ACC112 (cell line): Measurements from ENCODE around the gene MEIS1.

ENCODE experiments used
- H2AFZ ChIP-seq: fragments of 200-600 bp; sonication (generic); one replicate; pipeline ENCODE4 v1.6.0; 2017; ENCODE audit warnings: antibody characterized with exemption, low read length; ENCODE audit not compliant: unreplicated experiment
- H3K27ac ChIP-seq: fragments of 200-600 bp; sonication (generic); 2 replicates; pipeline ENCODE4 v1.5.1; 2014; ENCODE audit warnings: low read depth, mild to moderate bottlenecking, antibody characterized with exemption, low read length, moderate library complexity
- H3K27me3 ChIP-seq: fragments of 200-600 bp; sonication (generic); 2 replicates; pipeline ENCODE4 v1.6.1; 2014; ENCODE audit warnings: mild to moderate bottlenecking, antibody characterized with exemption, low read length, moderate library complexity, mixed read lengths; ENCODE audit not compliant: insufficient read depth
- H3K36me3 ChIP-seq: fragments of 200-600 bp; sonication (generic); 2 replicates; pipeline ENCODE4 v1.6.1; 2016; ENCODE audit warnings: mild to moderate bottlenecking, antibody characterized with exemption, low read length, moderate library complexity, mixed read lengths; ENCODE audit not compliant: insufficient read depth
- H3K4me1 ChIP-seq: fragments of 200-600 bp; sonication (generic); one replicate; pipeline ENCODE4 v1.6.1; 2016; ENCODE audit warnings: low read length, mixed read lengths; ENCODE audit not compliant: insufficient read depth, unreplicated experiment, control insufficient read depth
- H3K4me3 ChIP-seq: fragments of 200-600 bp; sonication (generic); 2 replicates; pipeline ENCODE4 v1.5.1; 2014; ENCODE audit warnings: mild to moderate bottlenecking, low read depth, low read length
- H3K79me2 ChIP-seq: fragments of 200-600 bp; sonication (generic); one replicate; pipeline ENCODE4 v1.6.0; 2016; ENCODE audit warnings: low read length; ENCODE audit not compliant: control insufficient read depth, unreplicated experiment, insufficient read depth

Gene MEIS1

DNA sequence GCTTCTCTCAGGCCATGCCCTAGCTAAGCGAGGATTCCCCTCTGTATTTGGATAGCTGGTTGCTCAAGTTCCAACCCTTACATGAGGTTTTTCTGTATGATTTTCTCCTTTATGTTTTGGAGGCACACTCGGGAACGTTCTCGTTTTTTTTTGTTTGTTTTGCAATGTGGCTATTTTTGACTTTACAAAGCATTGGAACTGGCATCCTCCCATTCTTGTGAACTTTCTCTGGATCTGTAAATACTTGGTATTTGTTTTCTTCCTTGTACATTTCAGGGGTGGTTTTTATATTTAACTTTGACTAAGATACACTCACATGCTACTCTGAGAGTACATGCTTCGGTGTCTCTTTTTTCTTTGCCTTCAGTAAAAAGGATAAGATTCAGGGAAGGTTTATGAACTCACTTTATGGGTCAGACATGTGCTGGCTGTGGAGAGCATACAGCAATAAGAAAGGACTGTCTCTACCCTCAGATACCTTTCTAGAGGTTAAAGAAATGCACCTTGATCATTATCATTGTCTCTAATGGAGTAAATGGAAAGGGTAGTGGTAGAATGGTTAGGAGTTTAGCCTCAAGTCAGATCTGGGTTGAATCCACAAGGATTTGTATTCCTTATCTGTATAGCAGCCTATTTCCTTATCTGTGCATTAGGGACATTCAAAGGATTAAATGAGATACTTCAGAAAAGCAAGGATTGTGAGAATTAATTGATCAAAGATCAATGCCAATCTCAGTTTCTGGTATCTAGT, 61.9 kb downstream of the MEIS1 start:
- H3K27me3 ChIP-seq: no peaks in the 10 kb centered on the region
- H3K4me3 ChIP-seq: peak overlapping the region; percentile 54
- peak overlapping the region; percentile 72 for H3K27ac ChIP-seq
- H3K36me3 ChIP-seq: no peaks in the 10 kb centered on the region
- peak overlapping the region; percentile 36 for H2AFZ ChIP-seq
- peaks cover 3% of the 10 kb centered on the region for H3K79me2 ChIP-seq
- H3K4me1 ChIP-seq: peaks cover 38% of the 10 kb centered on the region

- Histone ChIP-seq H3K4me3 (no peak overlapping the region), H3K36me3 (no peaks in the 10 kb centered on the region), H3K79me2 (peaks cover 3% of the 10 kb centered on the region), H2AFZ (no peak overlapping the region), H3K4me1 (peaks cover 38% of the 10 kb centered on the region), H3K27ac (no peak overlapping the region), H3K27me3 (no peaks in the 10 kb centered on the region)
Observed at GRCh38 chr2:66497431-66498288, 62.7 kb downstream of the MEIS1 start.

- Histone ChIP-seq H3K4me1 (peaks cover 38% of the 10 kb centered on the region), H3K27me3 (no peaks in the 10 kb centered on the region), H2AFZ (no peak overlapping the region), H3K4me3 (no peak overlapping the region), H3K27ac (no peak overlapping the region), H3K36me3 (no peaks in the 10 kb centered on the region), H3K79me2 (peaks cover 3% of the 10 kb centered on the region)
Observed at GRCh38 chr2:66498289-66498975, 63.5 kb downstream of the MEIS1 start.

DNA sequence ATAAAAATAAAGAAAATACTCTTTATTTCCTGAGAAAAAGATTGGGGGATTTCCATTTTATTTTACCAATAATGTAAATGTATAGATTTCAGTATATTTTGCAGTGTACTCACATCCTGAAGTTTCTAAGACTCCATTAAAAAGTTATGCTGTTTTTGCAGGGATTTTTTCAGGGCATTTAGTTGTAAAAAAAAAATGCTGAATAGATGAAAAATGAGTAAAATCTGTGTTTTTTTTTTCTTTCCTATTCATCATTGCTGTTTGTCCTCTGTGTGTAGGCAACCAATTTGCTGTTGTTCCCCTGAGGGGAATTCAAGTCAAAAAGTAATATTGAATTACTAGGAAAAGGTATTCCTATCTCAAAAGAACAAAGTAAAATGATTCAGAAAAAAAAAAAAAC, 66.3 kb downstream of the MEIS1 start:
- Histone ChIP-seq H2AFZ (no peak overlapping the region), H3K27me3 (no peaks in the 10 kb centered on the region), H3K4me1 (peaks cover 10% of the 10 kb centered on the region), H3K27ac (no peak overlapping the region), H3K79me2 (peaks cover 3% of the 10 kb centered on the region), H3K4me3 (no peak overlapping the region), H3K36me3 (no peaks in the 10 kb centered on the region)

DNA sequence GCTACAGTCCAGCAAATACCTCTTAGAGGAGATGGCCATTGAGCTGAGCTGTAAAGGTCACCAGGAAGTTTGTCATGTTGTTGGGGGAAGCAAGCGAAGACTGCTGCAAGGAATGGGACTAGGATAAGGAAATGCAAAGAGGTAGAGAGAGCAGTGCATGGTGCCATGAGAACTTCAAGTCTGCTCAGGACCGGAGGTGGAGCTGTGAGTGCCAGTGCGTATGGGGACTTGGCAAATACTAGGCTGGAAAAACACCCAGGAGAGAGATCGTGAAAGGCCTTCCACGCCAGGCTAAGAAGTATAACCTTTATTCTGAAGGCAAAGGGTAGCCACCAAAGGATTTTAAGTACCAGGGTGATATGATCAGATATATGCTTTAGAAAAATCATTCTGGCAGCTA, 71.3 kb downstream of the MEIS1 start:
- Histone ChIP-seq H3K4me3 (no peak overlapping the region), H3K4me1 (no peaks in the 10 kb centered on the region), H3K27ac (no peak overlapping the region), H3K27me3 (no peaks in the 10 kb centered on the region), H3K36me3 (no peaks in the 10 kb centered on the region), H2AFZ (no peak overlapping the region), H3K79me2 (no peaks in the 10 kb centered on the region)

DNA sequence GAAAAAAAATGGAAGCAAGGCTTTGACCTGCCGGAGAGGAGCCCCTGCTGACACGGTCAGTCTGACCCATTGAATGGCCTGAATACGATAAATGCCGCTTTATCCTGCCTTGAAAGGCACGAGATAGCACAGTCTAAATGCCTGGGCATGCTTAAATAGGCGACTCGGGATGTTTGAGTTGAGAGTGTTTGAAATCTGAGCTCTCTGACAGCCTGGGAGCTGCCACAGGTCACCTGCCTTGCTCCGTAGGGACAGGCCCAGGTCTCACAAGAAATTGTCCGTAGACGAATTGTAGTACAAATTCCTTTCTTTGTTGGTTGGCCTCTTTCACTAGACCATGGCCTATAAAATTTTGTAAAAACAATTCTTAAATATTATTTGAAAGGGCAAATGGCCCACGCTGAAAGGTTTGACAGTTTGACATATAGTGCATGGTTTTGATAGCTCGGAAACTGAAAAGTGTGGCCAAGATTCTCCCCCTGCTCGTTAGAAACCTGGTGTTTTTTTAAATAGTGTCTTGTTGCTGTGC, 72.8 kb downstream of the MEIS1 start:
- no peaks in the 10 kb centered on the region for H3K36me3 ChIP-seq
- no peaks in the 10 kb centered on the region for H3K27me3 ChIP-seq
- H3K4me1 ChIP-seq: no peaks in the 10 kb centered on the region
- no peaks in the 10 kb centered on the region for H3K79me2 ChIP-seq
- no peak overlapping the region for H3K27ac ChIP-seq
- H3K4me3 ChIP-seq: no peak overlapping the region
- no peak overlapping the region for H2AFZ ChIP-seq

GRCh38 chr2:66508484-66509071, 73.7 kb downstream of the MEIS1 start:
- Histone ChIP-seq H3K27me3 (no peaks in the 10 kb centered on the region), H3K4me1 (no peaks in the 10 kb centered on the region), H3K27ac (no peak overlapping the region), H3K4me3 (no peak overlapping the region), H3K36me3 (no peaks in the 10 kb centered on the region), H3K79me2 (no peaks in the 10 kb centered on the region), H2AFZ (no peak overlapping the region)

- Histone ChIP-seq H3K79me2 (no peaks in the 10 kb centered on the region), H3K36me3 (no peaks in the 10 kb centered on the region), H3K4me3 (no peak overlapping the region)
Observed at GRCh38 chr2:66509326-66509811, 74.4 kb downstream of the MEIS1 start.

GRCh38 chr2:66512626-66513025, 77.7 kb downstream of the MEIS1 start:
- Histone ChIP-seq H2AFZ (no peak overlapping the region), H3K4me1 (no peaks in the 10 kb centered on the region), H3K4me3 (no peak overlapping the region), H3K27me3 (no peaks in the 10 kb centered on the region), H3K79me2 (no peaks in the 10 kb centered on the region), H3K27ac (no peak overlapping the region), H3K36me3 (no peaks in the 10 kb centered on the region)

More at GRCh38 chr2:66509326-66509811, 74.4 kb downstream of the MEIS1 start:
- H2AFZ ChIP-seq: no peak overlapping the region
- H3K27me3 ChIP-seq: no peaks in the 10 kb centered on the region
- H3K27ac ChIP-seq: no peak overlapping the region
- no peaks in the 10 kb centered on the region for H3K4me1 ChIP-seq

GRCh38 chr2:66515743-66516142, 80.8 kb downstream of the MEIS1 start:
- H3K36me3 ChIP-seq: no peaks in the 10 kb centered on the region
- H2AFZ ChIP-seq: no peak overlapping the region
- H3K79me2 ChIP-seq: no peaks in the 10 kb centered on the region

More at GRCh38 chr2:66515743-66516142, 80.8 kb downstream of the MEIS1 start:
- Histone ChIP-seq H3K27ac (no peak overlapping the region), H3K4me3 (no peak overlapping the region), H3K4me1 (no peaks in the 10 kb centered on the region), H3K27me3 (no peaks in the 10 kb centered on the region)
